Measurements from ENCODE around the gene APOL1. TPM values are rescaled to one million over a fixed set of nuclear protein-coding genes. Genes with fewer than 3 reads are reported as not detected.
A peak's percentile ranks its signal among the peaks of the same experiment; 100 is the strongest.

APOL1 gene
- total RNA-seq, 1 donor from 2014 or later: 1.7 TPM

- no peak for DNase-seq (ENCODE audit: low spot score in 2 of 2, unreplicated experiment in 2 of 2)
- Mint-ChIP-seq H3K36me3 (peaks cover 40% of the 10 kb centered on the region), H3K9me3 (peaks cover 10% of the 10 kb centered on the region), H3K4me1 (peaks cover 72% of the 10 kb centered on the region), H3K27me3 (ENCODE audit: low read depth) (no peaks in the 10 kb centered on the region), H3K27ac (peak overlapping the region; percentile 86), H3K4me3 (no peak overlapping the region)
- TF ChIP-seq, protein P1, sequence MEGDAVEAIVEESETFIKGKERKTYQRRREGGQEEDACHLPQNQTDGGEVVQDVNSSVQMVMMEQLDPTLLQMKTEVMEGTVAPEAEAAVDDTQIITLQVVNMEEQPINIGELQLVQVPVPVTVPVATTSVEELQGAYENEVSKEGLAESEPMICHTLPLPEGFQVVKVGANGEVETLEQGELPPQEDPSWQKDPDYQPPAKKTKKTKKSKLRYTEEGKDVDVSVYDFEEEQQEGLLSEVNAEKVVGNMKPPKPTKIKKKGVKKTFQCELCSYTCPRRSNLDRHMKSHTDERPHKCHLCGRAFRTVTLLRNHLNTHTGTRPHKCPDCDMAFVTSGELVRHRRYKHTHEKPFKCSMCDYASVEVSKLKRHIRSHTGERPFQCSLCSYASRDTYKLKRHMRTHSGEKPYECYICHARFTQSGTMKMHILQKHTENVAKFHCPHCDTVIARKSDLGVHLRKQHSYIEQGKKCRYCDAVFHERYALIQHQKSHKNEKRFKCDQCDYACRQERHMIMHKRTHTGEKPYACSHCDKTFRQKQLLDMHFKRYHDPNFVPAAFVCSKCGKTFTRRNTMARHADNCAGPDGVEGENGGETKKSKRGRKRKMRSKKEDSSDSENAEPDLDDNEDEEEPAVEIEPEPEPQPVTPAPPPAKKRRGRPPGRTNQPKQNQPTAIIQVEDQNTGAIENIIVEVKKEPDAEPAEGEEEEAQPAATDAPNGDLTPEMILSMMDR (IDR thresholded peaks at IDR 0.05; ENCODE audit: unreplicated experiment): no peak
Observed at GRCh38 chr22:36233796-36234195, 19.1 kb upstream of the APOL1 start.

GRCh38 chr22:36234213-36234612 is 18.7 kb upstream of the APOL1 start:
- no peak overlapping the region for H3K4me3 Mint-ChIP-seq
- DNase-seq (ENCODE audit: low spot score in 2 of 2, unreplicated experiment in 2 of 2): no peak
- H3K36me3 Mint-ChIP-seq: peaks cover 37% of the 10 kb centered on the region
- peaks cover 10% of the 10 kb centered on the region for H3K9me3 Mint-ChIP-seq
- H3K4me1 Mint-ChIP-seq: peaks cover 72% of the 10 kb centered on the region
- TF ChIP-seq, protein P1 (IDR thresholded peaks at IDR 0.05; ENCODE audit: unreplicated experiment): no peak
- peak overlapping the region; percentile 86 for H3K27ac Mint-ChIP-seq
- H3K27me3 Mint-ChIP-seq (ENCODE audit: low read depth): no peaks in the 10 kb centered on the region

GRCh38 chr22:36234919-36235318 is 18.0 kb upstream of the APOL1 start:
- DNase-seq (ENCODE audit: low spot score in 2 of 2, unreplicated experiment in 2 of 2): no peak
- Mint-ChIP-seq H3K36me3 (peaks cover 37% of the 10 kb centered on the region), H3K4me3 (no peak overlapping the region), H3K4me1 (peaks cover 72% of the 10 kb centered on the region), H3K27ac (peak overlapping the region; percentile 86), H3K9me3 (peaks cover 10% of the 10 kb centered on the region), H3K27me3 (ENCODE audit: low read depth) (no peaks in the 10 kb centered on the region)
- TF ChIP-seq, protein P1 (IDR thresholded peaks at IDR 0.05; ENCODE audit: unreplicated experiment): no peak

GRCh38 chr22:36235585-36235984 is 17.3 kb upstream of the APOL1 start:
- Mint-ChIP-seq H3K27me3 (ENCODE audit: low read depth) (no peaks in the 10 kb centered on the region), H3K4me3 (no peak overlapping the region), H3K9me3 (peaks cover 10% of the 10 kb centered on the region), H3K36me3 (peaks cover 34% of the 10 kb centered on the region), H3K27ac (peak overlapping the region; percentile 37), H3K4me1 (peaks cover 68% of the 10 kb centered on the region)
- no peak for DNase-seq (ENCODE audit: low spot score in 2 of 2, unreplicated experiment in 2 of 2)
- TF ChIP-seq, protein P1 (IDR thresholded peaks at IDR 0.05; ENCODE audit: unreplicated experiment): no peak

DNA sequence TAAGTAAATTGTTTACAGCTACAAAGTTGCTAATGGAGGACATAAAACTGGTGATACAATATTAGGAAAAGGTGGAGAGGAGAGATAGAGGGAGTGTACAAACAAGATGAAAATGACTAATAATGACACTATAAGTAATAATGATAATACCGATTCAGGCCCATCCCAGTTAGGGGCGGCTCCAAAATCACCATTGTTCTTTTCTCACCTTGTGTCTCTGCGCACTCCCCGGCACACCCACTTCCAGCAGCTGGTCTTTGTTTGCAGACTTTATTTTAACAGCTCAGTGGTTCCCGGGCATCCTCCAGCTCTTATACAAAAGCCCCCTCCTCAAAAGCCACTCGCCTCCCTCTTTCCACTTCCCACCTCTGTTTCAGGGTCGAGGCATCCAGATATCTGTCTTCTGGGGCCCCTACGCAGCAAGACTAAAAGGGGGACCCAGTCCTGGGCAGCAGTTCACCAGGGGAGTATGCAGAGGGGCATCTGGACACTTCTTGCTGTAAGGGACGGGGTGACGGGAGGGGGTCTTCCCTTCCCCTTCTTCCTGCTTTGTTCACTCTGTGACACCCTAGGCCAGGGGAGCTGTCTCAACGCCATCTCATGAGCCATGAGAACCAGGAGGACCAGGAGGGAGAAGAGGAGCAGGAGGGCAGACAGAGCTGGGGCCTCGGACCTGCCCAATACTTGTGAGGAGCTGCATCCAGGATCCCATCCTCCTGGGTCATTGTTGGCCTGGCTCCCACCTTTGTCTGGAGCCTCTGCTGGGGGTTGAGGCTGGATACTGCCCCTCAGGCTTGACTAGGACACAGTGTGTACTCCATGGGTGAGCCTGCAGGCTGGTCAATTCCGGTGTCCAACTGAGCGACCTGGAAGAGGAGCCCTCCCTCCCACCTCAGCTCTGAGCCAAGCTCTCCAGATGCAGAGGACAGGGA is 16.3 kb upstream of the APOL1 start:
- TF ChIP-seq, protein P1 (IDR thresholded peaks at IDR 0.05; ENCODE audit: unreplicated experiment): no peak
- H3K36me3 Mint-ChIP-seq: peaks cover 25% of the 10 kb centered on the region
- H3K4me3 Mint-ChIP-seq: peak overlapping the region; percentile 94
- H3K9me3 Mint-ChIP-seq: peaks cover 10% of the 10 kb centered on the region
- H3K27me3 Mint-ChIP-seq (ENCODE audit: low read depth): no peaks in the 10 kb centered on the region
- DNase-seq (ENCODE audit: low spot score in 2 of 2, unreplicated experiment in 2 of 2): no peak
- H3K27ac Mint-ChIP-seq: peak overlapping the region; percentile 41
- peaks cover 64% of the 10 kb centered on the region for H3K4me1 Mint-ChIP-seq
